Measurements from ENCODE around the gene DDX17. TPM values are rescaled to one million over a fixed set of nuclear protein-coding genes. Genes with fewer than 3 reads are reported as not detected.

Gene DDX17
- total and polyA plus RNA-seq, 2 of the 8 experiments (the other 6 are each of a cell fraction or from before 2014, with no cell fraction given) = 437 to 441 TPM

DNA sequence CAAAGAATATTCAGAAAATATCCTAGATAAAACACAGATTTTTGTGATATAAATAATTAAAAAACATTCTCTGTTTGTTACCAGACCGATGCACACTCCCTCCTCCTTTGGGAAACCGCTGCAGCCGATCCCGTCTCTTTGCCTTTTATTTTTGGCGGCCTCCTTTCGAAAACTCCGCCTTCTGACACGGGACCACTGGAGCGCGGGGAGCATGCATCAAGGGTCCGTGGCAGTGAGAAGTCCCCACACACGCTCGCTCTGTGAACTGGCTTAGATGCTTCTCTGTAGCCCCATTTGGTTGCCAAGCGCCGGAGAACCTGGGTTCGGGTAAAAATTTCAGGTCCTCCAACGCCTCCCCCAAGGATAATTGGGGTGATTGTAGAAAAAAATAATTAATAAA lies 17.0 kb downstream of the DDX17 start:
- no peak overlapping the region for H3K4me3 ChIP-seq (ENCODE audit: extremely low read depth in 1 of 4, insufficient read depth in 2 of 4, low read depth in 3 of 4, low read length in 4 of 4)
- peaks cover 0 to 3% of the 10 kb centered on the region in 2 experiments; a peak in 2 of 4 replicates for H3K79me2 ChIP-seq (ENCODE audit: control insufficient read depth in 1 of 2, insufficient read depth in 2 of 2, low read length in 2 of 2)
- H2BK20ac ChIP-seq (ENCODE audit: low read length) = no peak overlapping the region
- no peak overlapping the region for H3K18ac ChIP-seq (ENCODE audit: extremely low read depth, low read length)
- peaks cover 0 to 4% (median 3%) of the 10 kb centered on the region in 4 experiments; a peak in 2 of 7 replicates for H3K4me1 ChIP-seq (replicated peaks in 1 of 4; ENCODE audit: control insufficient read depth in 3 of 4, insufficient read depth in 4 of 4, low read length in 3 of 4)
- H2AK5ac ChIP-seq (ENCODE audit: low read depth, low read length) = no peak overlapping the region
- TF ChIP-seq POLR2A (IDR thresholded peaks at IDR 0.05; ENCODE audit: control extremely low read depth in 1 of 2, low read depth in 2 of 2, low read length in 2 of 2) (peak in 1 of 2 experiments; percentile 15; a peak in 1 of 3 replicates), KDM5A (IDR thresholded peaks at IDR 0.05; ENCODE audit: low read length) (no peak)
- ChIA-PET POLR2A (ENCODE audit: partially characterized antibody) (interaction anchor here (0.8 to 40.8 kb wide), 10 partner anchors 0 to 95 kb away, joined by 3 to 1102 read pairs (median 8); partner anchors contain the start of gene KDELR3), CTCF (ENCODE audit: partially characterized antibody) (interaction anchor here (0.6 to 1.4 kb wide), 5 partner anchors 13 to 85 kb away, joined by 3 to 5 read pairs (median 3); no protein-coding TSS in a partner anchor)
- 95% methylated on average over 17 of the region's 17 CpGs; no CpG with 5 or more reads in 1 of the 2 experiments for WGBS, 2 experiments (ENCODE audit: extremely low coverage in 1 of 2, insufficient coverage in 1 of 2, insufficient read length in 1 of 2, insufficient replicate concordance in 2 of 2, low coverage in 1 of 2, low lambda C conversion rate in 2 of 2, missing lambda C conversion rate in 1 of 2)
- no peaks in the 10 kb centered on the region for H3K23me2 ChIP-seq (ENCODE audit: low read depth, low read length)
- DNase-seq (ENCODE audit: low read depth in 1 of 2, low spot score in 2 of 2) (no peak), FAIRE-seq (no peak)
- H3K27me3 ChIP-seq (replicated peaks in 1 of 4; ENCODE audit: control insufficient read depth in 3 of 4, extremely low read depth in 1 of 4, insufficient read depth in 3 of 4, low read length in 3 of 4) = no peaks in the 10 kb centered on the region
- no peak overlapping the region for H4K91ac ChIP-seq (replicated peaks; ENCODE audit: insufficient read length, low read length)
- H2BK5ac ChIP-seq (ENCODE audit: low read depth, low read length) = no peak overlapping the region
- H4K8ac ChIP-seq (ENCODE audit: extremely low read depth, insufficient read depth, low read length) = peak overlapping the region; percentile 4; the same call in 1 of the 2 replicates
- no peak overlapping the region for H3K56ac ChIP-seq (replicated peaks; ENCODE audit: insufficient read length, low read depth, low read length)
- no peak overlapping the region for H2BK15ac ChIP-seq (ENCODE audit: low read length)
- H3K4me2 ChIP-seq (ENCODE audit: insufficient read depth in 1 of 2, low read depth in 2 of 2, low read length in 2 of 2) = no peak overlapping the region
- peaks cover 8 to 9% of the 10 kb centered on the region in 2 experiments for H4K20me1 ChIP-seq (replicated peaks in 1 of 2; ENCODE audit: control insufficient read depth in 1 of 2, insufficient read depth in 2 of 2, low read length in 2 of 2)
- H3K79me1 ChIP-seq (ENCODE audit: low read depth, low read length) = no peaks in the 10 kb centered on the region; the same call in 1 of the 2 replicates
- H4K5ac ChIP-seq (ENCODE audit: insufficient read length, low read depth, low read length) = no peak overlapping the region
- H3K9me3 ChIP-seq (ENCODE audit: insufficient read depth in 2 of 2, low read depth in 1 of 2, low read length in 1 of 2) = no peaks in the 10 kb centered on the region
- H2BK120ac ChIP-seq (replicated peaks; ENCODE audit: low read depth, low read length) = no peak overlapping the region
- H2BK12ac ChIP-seq (ENCODE audit: low read depth, low read length) = no peak overlapping the region
- H2AFZ ChIP-seq (ENCODE audit: low read length) = no peak overlapping the region
- H3K14ac ChIP-seq (ENCODE audit: insufficient read length) = no peak overlapping the region
- H3K27ac ChIP-seq (ENCODE audit: low read depth, low read length) = no peak overlapping the region
- H3K4ac ChIP-seq (replicated peaks; ENCODE audit: insufficient read length, low read depth, low read length) = no peak overlapping the region
- no peak overlapping the region for H3K9ac ChIP-seq (replicated peaks in 1 of 4; ENCODE audit: extremely low read depth in 1 of 4, low read depth in 3 of 4, low read length in 3 of 4)
- H3K36me3 ChIP-seq (ENCODE audit: control insufficient read depth in 2 of 4, insufficient read depth in 4 of 4, low read length in 3 of 4) = peaks cover 61 to 100% (median 90%) of the 10 kb centered on the region in 4 experiments
- H3K23ac ChIP-seq (ENCODE audit: insufficient read length) = no peak overlapping the region
